Cardiac muscle cell (in vitro differentiated cells and primary cell): ENCODE results near the gene PPHLN1. TPM values are rescaled to one million over a fixed set of nuclear protein-coding genes. Genes with fewer than 3 reads are reported as not detected.

Experiments used
- DNase-seq, 2 donors: peaks; one replicate each; pipeline versions ENCODE4 v3.0.0 to v3.0.0-alpha.2; 2010 to 2017; ENCODE audit warnings: low read depth in 1 of 2, low spot score in 1 of 2
- H3K27ac ChIP-seq: fragments of 200-600 bp; sonication (generic); 2 replicates; pipeline ENCODE4 v1.5.1; 2016
- H3K27me3 ChIP-seq: fragments of 200-600 bp; sonication (generic); 2 replicates; pipeline ENCODE4 v1.6.0; 2016; ENCODE audit warnings: control low read depth
- H3K36me3 ChIP-seq: fragments of 200-600 bp; sonication (generic); 2 replicates; pipeline ENCODE4 v1.5.1; 2016; ENCODE audit warnings: control low read depth
- H3K4me1 ChIP-seq: fragments of 200-600 bp; sonication (generic); 2 replicates; pipeline ENCODE4 v1.8.1; 2017; ENCODE audit warnings: low read depth, mild to moderate bottlenecking, mixed run types
- H3K4me3 ChIP-seq: fragments of 200-600 bp; sonication (generic); 2 replicates; pipeline ENCODE4 v1.5.1; 2016; ENCODE audit warnings: mild to moderate bottlenecking
- H3K9me3 ChIP-seq: fragments of 200-600 bp; sonication (generic); 2 replicates; pipeline ENCODE4 v1.5.1; 2017; ENCODE audit warnings: low read depth, mild to moderate bottlenecking, control low read depth
- CTCF ChIP-seq: IDR thresholded peaks from 2 replicates; pipeline ENCODE4 v1.5.1; 2012; ENCODE audit warnings: low read depth, mild to moderate bottlenecking, low read length
- polyA plus RNA-seq: library from polyadenylated mRNA; unstranded; fragments of >200 nt; fragmentation: Nextera tagmentation; extraction: Ambion mirVana; gene quantifications from 2 replicates; pipeline ENCODE4 v1.2.1, GENCODE V29; 2016
- total RNA-seq: library from RNA; depleted of rRNA; stranded (reverse); fragments of >200 nt; gene quantifications from 2 replicates; pipeline ENCODE4 v1.2.3, GENCODE V29; 2016

Gene PPHLN1
- total and polyA plus RNA-seq, 2 experiments from 2014 or later = 70.6 to 77.6 TPM

- Histone ChIP-seq H3K9me3 (no peaks in the 10 kb centered on the region), H3K4me1 (peaks cover 32% of the 10 kb centered on the region), H3K4me3 (no peak overlapping the region), H3K27ac (peak overlapping the region; percentile 68), H3K36me3 (peaks cover 59% of the 10 kb centered on the region), H3K27me3 (no peaks in the 10 kb centered on the region)
- TF ChIP-seq CTCF = no peak
- DNase-seq = peak in 1 of 2 donors; percentile 11
Observed at GRCh38 chr12:42468341-42468821, 142.4 kb downstream of the PPHLN1 start.

GRCh38 chr12:42468921-42469320 is 143.0 kb downstream of the PPHLN1 start:
- H3K27ac ChIP-seq = peak overlapping the region; percentile 68
- peaks cover 54% of the 10 kb centered on the region for H3K36me3 ChIP-seq
- TF ChIP-seq CTCF = no peak
- peak in 1 of 2 donors; percentile 14 for DNase-seq
- H3K9me3 ChIP-seq = no peaks in the 10 kb centered on the region
- no peak overlapping the region for H3K4me3 ChIP-seq
- H3K4me1 ChIP-seq = peaks cover 35% of the 10 kb centered on the region
- no peaks in the 10 kb centered on the region for H3K27me3 ChIP-seq

- TF ChIP-seq CTCF = no peak
- Histone ChIP-seq H3K4me3 (no peak overlapping the region), H3K4me1 (peaks cover 39% of the 10 kb centered on the region), H3K27ac (peak overlapping the region; percentile 68), H3K36me3 (peaks cover 47% of the 10 kb centered on the region), H3K27me3 (no peaks in the 10 kb centered on the region), H3K9me3 (no peaks in the 10 kb centered on the region)
- DNase-seq = no peak
Observed at GRCh38 chr12:42469355-42470175, 143.6 kb downstream of the PPHLN1 start.

GRCh38 chr12:42472376-42472775 is 146.4 kb downstream of the PPHLN1 start:
- DNase-seq = no peak
- TF ChIP-seq CTCF = no peak
- H3K27ac ChIP-seq = peak overlapping the region; percentile 87

GRCh38 chr12:42473130-42473529 is 147.2 kb downstream of the PPHLN1 start:
- H3K27ac ChIP-seq = peak overlapping the region; percentile 87
- H3K36me3 ChIP-seq = peaks cover 22% of the 10 kb centered on the region
- no peaks in the 10 kb centered on the region for H3K27me3 ChIP-seq
- no peak for TF ChIP-seq CTCF
- peak in 1 of 2 donors; percentile 57 for DNase-seq
- no peaks in the 10 kb centered on the region for H3K9me3 ChIP-seq
- H3K4me1 ChIP-seq = peaks cover 42% of the 10 kb centered on the region
- H3K4me3 ChIP-seq = no peak overlapping the region

More at GRCh38 chr12:42472376-42472775, 146.4 kb downstream of the PPHLN1 start:
- H3K36me3 ChIP-seq = peaks cover 26% of the 10 kb centered on the region
- H3K27me3 ChIP-seq = no peaks in the 10 kb centered on the region
- H3K9me3 ChIP-seq = no peaks in the 10 kb centered on the region
- H3K4me3 ChIP-seq = peak overlapping the region; percentile 4
- peaks cover 42% of the 10 kb centered on the region for H3K4me1 ChIP-seq
